Fibroblast of gingiva (primary cell): Measurements from ENCODE around the gene ICAM2.
"Not testable (repeated sequence)": the region's sequence is repeated elsewhere in the genome, so short reads cannot be mapped to it uniquely, and the experiment has no call there.

ENCODE experiments used
- DNase-seq: peaks from one replicate; pipeline ENCODE4 v3.0.0-alpha.2; 2011; ENCODE audit warnings: low read depth

The ICAM2 gene

DNA sequence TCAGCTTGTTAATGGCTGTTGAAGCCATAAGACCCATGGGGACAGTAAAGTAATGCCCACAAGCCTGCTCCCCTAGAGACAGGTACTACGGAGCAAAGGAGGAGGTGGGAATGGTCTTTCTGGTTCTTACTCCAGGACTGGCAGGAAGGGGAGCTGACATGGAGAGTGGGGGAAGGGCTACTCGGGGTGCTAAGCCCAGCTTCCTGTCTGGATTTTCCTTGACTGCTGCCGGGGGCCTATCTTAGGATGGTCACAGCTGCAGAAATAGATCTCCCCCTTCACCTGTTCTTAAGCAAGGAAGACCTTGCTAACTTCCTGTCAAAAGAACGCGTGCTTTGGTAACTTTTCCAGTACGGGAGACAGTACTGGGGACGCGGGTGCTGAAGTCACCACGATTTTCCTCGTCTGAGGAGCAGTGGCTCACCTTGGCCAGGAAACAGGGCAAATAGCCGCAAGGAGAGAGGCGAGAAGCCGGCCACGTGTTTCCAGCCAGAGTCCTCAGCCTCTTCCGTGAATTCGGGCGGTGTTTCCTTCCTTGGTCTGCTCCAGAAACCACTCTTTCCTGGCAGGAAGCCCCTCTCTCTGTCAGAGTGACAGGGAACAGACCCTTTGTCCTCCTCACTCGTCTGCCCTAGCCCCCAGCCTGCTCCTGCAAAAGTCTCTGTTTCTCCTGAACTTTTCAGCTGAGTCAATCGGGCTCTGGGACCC, 22.9 kb downstream of the ICAM2 start:
- DNase-seq = no peak

- DNase-seq = no peak
Measured at GRCh38 chr17:63996430-63997182, 23.8 kb downstream of the ICAM2 start.

GRCh38 chr17:63995626-63996025, 24.8 kb downstream of the ICAM2 start:
- no peak for DNase-seq

GRCh38 chr17:63993368-63993985, 27.0 kb downstream of the ICAM2 start:
- no peak for DNase-seq

GRCh38 chr17:63991611-63992010, 28.8 kb downstream of the ICAM2 start:
- DNase-seq = no peak

- DNase-seq = no peak
Measured at GRCh38 chr17:63989622-63990345, 30.6 kb downstream of the ICAM2 start.

DNA sequence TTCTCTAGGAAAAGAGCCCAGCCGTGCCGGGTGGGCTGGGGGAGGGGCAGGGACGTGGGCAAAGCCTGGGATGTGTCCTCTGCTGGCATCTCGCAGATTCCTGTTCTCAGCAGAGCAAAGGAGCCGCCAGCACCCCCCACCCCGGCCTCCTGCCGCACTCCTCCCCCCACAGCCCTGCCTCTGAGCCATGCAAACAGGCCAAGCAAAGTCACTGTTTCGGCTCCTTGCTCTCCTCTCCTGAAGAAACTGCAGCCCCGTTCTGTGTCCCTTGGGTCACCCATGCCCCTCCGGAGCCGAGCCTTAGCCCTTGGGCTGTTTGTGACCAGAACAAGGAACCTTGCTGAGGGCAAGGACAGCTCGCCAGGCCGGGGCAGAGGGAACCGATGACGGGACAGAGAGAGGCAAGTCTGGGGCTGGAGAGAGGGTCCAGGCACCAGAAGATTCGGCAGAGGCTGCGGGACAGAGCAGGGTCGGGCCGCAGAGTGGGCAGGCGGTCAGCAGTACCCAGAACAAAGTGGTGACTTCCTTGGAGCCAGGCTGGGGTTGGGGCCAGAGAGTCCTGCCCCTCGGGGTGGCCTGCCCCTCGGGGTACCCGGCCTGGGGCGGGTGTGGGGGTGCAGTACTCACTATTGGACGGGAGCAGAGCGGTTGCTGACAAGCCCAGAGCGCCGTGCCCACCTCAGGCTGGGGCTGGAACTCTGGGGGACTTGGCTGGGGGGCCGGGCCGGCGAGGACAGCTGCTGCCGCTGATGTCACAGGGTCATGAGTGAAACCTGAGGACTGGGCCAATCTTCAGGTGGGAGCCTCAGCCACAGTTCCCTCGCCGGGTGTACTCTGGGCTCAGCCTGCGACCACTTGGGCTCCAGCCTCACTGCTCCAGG, 31.5 kb downstream of the ICAM2 start:
- DNase-seq = no peak

- DNase-seq = no peak
Measured at GRCh38 chr17:63988127-63988478, 32.3 kb downstream of the ICAM2 start.

GRCh38 chr17:63987221-63988126, 33.0 kb downstream of the ICAM2 start:
- DNase-seq = no peak

GRCh38 chr17:63986821-63987220, 33.6 kb downstream of the ICAM2 start:
- no peak for DNase-seq

DNA sequence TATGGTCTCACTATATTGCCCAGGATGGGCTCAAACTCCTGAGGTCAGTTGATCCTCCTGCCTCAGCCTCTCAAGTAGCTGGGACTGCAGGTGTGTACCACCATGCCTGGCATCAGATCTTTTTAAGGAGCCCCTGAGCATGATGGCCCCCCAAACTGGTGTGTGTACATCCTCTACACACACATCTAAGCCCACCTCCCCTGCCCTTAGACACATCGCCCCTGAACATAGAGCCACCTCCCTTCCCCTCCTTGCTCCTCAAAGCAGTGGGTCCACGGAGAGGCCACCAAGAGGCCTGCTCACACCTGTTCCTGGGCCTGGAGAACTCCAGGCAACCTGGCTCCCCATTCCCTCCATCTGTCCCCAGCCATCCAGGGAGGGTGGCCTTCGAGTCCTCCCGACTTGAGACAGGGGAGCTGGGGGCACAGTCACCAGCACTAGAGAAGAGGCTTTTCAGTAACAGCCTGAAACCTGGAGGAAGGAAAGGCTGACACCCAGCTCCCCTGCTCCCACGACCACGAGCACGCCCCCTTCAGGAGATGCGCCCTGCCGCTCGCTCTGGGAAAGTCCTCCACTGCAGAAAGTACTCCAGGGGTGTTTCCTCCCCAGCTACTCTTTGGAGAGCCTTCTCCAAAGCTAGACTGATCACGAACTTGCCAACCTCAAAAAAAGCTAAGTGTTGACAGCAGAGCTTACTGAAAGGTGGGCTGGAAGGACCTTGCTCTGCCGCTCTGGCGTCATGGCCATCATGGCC, 34.9 kb downstream of the ICAM2 start:
- no peak for DNase-seq

- DNase-seq = peak; percentile 95
Measured at GRCh38 chr17:63984651-63985386, 35.6 kb downstream of the ICAM2 start.

DNA sequence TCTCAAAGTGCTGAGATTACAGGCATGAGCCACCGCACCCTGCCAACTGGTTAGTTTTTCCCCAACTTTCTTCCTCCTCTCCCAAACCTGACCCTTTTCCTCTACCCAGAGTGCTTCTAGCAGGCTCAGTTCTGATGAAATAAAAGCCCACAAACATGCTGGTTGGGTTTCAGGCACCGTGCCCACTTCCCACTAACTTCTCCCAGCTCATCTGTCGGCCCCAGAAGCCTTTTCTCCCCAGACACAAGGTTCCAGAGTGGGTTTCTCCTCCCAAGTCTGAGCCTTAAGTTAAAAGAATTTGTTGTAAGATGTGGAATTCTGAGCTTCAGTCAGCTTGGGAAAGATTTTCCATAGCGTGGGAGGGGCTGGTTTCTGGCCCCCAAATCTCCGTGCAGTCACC, 36.2 kb downstream of the ICAM2 start:
- DNase-seq = peak; percentile 60

DNA sequence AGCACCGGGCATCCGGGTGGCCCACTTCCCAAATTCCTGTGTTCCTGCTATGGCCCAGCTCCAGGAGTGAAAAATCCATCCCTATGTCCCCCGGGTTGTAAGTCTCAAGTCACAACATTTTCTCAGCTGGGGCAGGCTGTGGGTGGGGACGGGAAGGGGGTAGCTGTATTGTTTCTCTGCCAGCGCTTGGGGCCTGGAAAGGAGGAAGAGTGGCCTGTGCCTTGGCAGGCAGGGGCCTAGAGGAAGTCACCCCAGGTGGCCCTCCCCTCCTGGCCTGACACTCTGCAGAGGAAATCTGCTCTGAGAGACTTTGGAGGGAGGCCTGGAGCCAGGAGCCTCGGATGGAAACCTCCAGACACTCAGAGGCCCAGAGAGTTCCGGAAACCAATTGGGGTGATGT, 37.1 kb downstream of the ICAM2 start:
- DNase-seq = no peak

DNA sequence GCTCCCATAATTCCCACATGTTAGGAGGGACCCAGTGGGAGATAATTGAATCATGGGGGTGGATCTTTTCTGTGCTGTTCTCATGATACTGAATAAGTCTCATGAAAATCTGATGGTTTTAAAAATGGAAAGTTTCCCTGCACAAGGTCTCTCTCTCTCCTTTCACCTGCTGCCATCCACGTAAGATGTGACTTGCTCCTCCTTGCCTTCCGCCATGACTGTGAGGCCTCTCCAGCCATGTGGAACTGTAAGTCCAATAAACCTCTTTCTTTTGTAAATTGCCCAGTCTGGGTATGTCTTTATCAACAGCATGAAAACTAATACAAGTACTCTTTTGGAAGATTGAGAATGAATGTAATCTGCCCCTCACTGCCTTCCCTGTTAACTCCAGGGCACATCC, 37.8 kb downstream of the ICAM2 start:
- not testable (repeated sequence) for DNase-seq

- no peak for DNase-seq
Measured at GRCh38 chr17:63978272-63979200, 41.9 kb downstream of the ICAM2 start.

DNA sequence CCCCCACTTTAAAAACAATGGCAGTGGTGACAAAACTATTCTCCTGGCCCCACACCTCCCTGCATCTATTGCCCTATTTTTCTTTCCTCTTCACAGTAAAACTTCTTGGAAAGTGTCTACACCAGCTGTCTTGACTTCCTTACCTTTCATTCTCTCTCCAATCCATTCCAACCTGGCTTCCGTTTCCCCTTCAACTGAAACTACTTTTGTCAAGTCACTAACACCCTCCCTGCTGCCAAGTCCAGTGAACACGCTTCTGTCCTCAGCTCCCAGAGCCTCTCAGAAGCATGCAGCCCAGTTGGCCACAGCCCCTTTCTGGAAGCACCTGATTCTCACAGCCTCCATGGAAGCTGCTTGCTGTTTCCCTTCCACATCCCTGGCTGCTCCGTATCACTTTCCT, 43.7 kb downstream of the ICAM2 start:
- DNase-seq = no peak

DNA sequence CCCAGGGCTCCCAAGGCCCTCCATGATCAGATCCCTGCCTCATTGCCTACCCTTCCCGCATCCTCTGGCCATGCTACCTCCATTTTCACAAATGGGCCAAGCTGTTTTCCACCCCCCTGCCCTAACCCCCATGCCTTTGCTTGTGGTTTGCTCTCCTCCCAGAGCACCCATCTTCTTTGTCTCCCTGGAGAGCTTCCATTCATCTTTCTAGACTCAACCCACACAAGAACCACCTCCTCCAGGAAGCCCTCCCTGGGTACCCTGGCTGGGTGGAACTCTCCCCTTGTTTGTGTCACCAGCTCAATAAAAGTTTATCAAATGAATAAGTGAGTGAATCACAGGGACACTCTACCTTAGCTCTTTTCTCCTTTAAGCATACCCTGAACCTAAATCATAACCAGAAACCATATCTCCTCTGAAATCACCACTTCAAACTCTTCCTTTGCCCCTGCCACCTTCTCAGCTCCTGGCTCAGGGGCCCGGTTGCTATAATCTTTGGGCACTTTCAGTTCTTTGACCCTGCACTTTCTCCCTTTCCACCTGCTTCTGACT, 44.8 kb downstream of the ICAM2 start:
- DNase-seq = no peak
